ENCODE results near the gene TMEM132D.

DNA sequence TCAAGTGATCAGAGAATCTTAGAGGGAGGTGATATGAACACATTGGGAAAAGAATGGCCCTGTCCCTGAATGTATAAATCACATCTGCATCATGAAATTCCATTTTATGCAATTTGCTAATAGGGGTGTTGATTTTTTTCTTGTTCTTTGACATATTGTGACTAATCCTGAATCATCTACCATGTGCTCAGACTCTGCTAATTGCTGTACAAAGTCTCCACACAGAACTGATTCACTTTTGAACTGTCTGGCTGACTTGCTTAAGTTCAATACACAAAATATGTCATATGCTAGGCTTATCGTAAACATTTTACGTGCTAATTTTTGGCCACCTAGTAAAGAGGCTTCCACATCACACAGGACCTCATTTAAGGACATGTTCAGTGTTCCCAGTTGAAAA is 2.6 kb downstream of the TMEM132D start:
- TF ChIP-seq, protein P1, sequence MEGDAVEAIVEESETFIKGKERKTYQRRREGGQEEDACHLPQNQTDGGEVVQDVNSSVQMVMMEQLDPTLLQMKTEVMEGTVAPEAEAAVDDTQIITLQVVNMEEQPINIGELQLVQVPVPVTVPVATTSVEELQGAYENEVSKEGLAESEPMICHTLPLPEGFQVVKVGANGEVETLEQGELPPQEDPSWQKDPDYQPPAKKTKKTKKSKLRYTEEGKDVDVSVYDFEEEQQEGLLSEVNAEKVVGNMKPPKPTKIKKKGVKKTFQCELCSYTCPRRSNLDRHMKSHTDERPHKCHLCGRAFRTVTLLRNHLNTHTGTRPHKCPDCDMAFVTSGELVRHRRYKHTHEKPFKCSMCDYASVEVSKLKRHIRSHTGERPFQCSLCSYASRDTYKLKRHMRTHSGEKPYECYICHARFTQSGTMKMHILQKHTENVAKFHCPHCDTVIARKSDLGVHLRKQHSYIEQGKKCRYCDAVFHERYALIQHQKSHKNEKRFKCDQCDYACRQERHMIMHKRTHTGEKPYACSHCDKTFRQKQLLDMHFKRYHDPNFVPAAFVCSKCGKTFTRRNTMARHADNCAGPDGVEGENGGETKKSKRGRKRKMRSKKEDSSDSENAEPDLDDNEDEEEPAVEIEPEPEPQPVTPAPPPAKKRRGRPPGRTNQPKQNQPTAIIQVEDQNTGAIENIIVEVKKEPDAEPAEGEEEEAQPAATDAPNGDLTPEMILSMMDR (IDR thresholded peaks at IDR 0.05): no peak
- TF ChIP-seq FOXK1 (CRISPR knock-in tag; IDR thresholded peaks at IDR 0.05) (no peak), IRF2 (CRISPR knock-in tag; IDR thresholded peaks at IDR 0.05; ENCODE audit: borderline replicate concordance, low read depth) (no peak), NFYB (CRISPR knock-in tag; conservative IDR thresholded peaks at IDR 0.05; ENCODE audit: low read depth) (no peak), CBFB (CRISPR knock-in tag; IDR thresholded peaks at IDR 0.05; ENCODE audit: low read depth) (no peak), PRRX2 (CRISPR knock-in tag; IDR thresholded peaks at IDR 0.05) (no peak), TCF7 (CRISPR knock-in tag; IDR thresholded peaks at IDR 0.05; ENCODE audit: low read depth) (no peak), SMAD3 (CRISPR knock-in tag; IDR thresholded peaks at IDR 0.05; ENCODE audit: borderline replicate concordance) (no peak), HMGA2 (CRISPR knock-in tag; IDR thresholded peaks at IDR 0.05) (no peak)
- TF ChIP-seq, protein P2, sequence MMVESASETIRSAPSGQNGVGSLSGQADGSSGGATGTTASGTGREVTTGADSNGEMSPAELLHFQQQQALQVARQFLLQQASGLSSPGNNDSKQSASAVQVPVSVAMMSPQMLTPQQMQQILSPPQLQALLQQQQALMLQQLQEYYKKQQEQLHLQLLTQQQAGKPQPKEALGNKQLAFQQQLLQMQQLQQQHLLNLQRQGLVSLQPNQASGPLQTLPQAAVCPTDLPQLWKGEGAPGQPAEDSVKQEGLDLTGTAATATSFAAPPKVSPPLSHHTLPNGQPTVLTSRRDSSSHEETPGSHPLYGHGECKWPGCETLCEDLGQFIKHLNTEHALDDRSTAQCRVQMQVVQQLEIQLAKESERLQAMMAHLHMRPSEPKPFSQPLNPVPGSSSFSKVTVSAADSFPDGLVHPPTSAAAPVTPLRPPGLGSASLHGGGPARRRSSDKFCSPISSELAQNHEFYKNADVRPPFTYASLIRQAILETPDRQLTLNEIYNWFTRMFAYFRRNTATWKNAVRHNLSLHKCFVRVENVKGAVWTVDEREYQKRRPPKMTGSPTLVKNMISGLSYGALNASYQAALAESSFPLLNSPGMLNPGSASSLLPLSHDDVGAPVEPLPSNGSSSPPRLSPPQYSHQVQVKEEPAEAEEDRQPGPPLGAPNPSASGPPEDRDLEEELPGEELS (CRISPR knock-in tag; IDR thresholded peaks at IDR 0.05): no peak
- TF ChIP-seq, protein P3, sequence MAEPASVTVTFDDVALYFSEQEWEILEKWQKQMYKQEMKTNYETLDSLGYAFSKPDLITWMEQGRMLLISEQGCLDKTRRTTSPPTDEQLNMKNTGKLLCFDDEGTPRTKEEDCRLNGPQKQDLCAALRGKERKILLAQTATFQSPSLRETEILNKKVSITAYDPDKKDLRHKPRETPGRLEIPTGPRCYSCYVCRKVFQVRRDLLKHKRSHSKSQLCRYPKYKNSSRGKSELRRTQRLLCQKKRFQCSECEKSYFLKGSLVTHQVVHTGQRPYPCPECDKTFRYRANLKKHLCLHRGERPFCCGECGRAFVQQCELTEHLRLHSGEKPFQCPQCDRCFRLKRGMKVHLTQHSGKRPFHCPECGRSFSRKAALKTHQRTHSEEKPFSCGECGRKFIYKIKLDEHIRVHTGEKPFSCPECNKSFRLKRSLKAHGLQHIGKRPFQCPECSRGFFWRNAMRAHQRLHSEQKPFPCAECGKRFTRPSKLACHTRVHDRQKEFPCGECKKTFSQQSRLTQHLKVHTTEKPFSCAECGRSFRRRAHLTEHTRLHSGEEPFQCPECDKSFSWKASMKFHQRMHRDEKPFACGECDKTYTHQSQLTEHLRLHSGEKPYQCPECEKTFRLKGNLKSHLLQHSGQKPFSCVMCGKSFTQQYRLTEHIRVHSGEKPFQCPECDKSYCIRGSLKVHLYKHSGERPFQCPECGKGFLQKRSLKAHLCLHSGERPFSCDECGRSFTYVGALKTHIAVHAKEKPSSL (CRISPR knock-in tag; conservative IDR thresholded peaks at IDR 0.05): no peak
- TF ChIP-seq, protein P4, sequence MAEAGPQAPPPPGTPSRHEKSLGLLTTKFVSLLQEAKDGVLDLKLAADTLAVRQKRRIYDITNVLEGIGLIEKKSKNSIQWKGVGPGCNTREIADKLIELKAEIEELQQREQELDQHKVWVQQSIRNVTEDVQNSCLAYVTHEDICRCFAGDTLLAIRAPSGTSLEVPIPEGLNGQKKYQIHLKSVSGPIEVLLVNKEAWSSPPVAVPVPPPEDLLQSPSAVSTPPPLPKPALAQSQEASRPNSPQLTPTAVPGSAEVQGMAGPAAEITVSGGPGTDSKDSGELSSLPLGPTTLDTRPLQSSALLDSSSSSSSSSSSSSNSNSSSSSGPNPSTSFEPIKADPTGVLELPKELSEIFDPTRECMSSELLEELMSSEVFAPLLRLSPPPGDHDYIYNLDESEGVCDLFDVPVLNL (CRISPR knock-in tag; IDR thresholded peaks at IDR 0.05; ENCODE audit: borderline replicate concordance, low read depth): no peak
- TF ChIP-seq, protein P5, sequence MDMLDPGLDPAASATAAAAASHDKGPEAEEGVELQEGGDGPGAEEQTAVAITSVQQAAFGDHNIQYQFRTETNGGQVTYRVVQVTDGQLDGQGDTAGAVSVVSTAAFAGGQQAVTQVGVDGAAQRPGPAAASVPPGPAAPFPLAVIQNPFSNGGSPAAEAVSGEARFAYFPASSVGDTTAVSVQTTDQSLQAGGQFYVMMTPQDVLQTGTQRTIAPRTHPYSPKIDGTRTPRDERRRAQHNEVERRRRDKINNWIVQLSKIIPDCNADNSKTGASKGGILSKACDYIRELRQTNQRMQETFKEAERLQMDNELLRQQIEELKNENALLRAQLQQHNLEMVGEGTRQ (CRISPR knock-in tag; IDR thresholded peaks at IDR 0.05): no peak
- TF ChIP-seq, protein P6, sequence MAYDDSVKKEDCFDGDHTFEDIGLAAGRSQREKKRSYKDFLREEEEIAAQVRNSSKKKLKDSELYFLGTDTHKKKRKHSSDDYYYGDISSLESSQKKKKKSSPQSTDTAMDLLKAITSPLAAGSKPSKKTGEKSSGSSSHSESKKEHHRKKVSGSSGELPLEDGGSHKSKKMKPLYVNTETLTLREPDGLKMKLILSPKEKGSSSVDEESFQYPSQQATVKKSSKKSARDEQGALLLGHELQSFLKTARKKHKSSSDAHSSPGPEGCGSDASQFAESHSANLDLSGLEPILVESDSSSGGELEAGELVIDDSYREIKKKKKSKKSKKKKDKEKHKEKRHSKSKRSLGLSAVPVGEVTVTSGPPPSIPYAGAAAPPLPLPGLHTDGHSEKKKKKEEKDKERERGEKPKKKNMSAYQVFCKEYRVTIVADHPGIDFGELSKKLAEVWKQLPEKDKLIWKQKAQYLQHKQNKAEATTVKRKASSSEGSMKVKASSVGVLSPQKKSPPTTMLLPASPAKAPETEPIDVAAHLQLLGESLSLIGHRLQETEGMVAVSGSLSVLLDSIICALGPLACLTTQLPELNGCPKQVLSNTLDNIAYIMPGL (CRISPR knock-in tag; IDR thresholded peaks at IDR 0.05): no peak

Data from WTC11 (cell line).